Rectal smooth muscle tissue (tissue), 1 donor: ENCODE measurements around the gene APLNR.

ENCODE experiments used
- H3K27ac ChIP-seq: one replicate; pipeline ENCODE4 v1.7.0; 2013; ENCODE audit warnings: low read depth, low read length, inconsistent platforms
- H3K27me3 ChIP-seq: one replicate; pipeline ENCODE4 v1.7.0; 2013; ENCODE audit warnings: low read length; ENCODE audit not compliant: control insufficient read depth, insufficient read depth
- H3K36me3 ChIP-seq: one replicate; pipeline ENCODE4 v1.7.0; 2013; ENCODE audit warnings: low read length; ENCODE audit not compliant: control insufficient read depth, insufficient read depth
- H3K4me1 ChIP-seq: one replicate; pipeline ENCODE4 v1.7.0; 2013; ENCODE audit warnings: low read length; ENCODE audit not compliant: control insufficient read depth, insufficient read depth
- H3K4me3 ChIP-seq: one replicate; pipeline ENCODE4 v1.7.0; 2013; ENCODE audit warnings: low read length
- H3K9ac ChIP-seq: one replicate; pipeline ENCODE4 v1.7.0; 2013; ENCODE audit warnings: low read length

The APLNR gene

DNA sequence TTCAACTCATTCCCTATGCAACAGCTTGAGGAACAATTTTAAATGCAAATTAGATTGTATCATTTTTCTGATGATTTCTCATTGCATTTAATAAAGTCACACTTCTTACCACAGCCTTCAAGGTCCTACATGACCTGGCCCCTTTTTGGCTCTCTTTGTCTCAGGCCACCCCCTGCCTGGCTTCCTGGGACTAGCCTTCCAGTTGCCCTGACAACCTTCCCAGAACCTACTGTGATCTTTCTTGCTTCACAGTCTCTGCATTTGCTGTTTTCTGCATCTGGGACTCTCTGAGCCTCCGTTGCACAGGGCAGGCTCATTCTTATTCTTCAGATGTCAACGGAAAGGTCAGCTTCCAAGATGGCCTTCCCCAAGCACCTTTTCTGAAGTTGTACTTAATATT is 12.9 kb downstream of the APLNR start:
- H3K4me3 ChIP-seq, result no peak overlapping the region

GRCh38 chr11:57223601-57224000 is 13.4 kb downstream of the APLNR start:
- H3K36me3 ChIP-seq, result no peaks in the 10 kb centered on the region
- H3K27ac ChIP-seq, result no peak overlapping the region
- no peak overlapping the region for H3K9ac ChIP-seq
- H3K4me3 ChIP-seq, result no peak overlapping the region
- H3K27me3 ChIP-seq, result no peaks in the 10 kb centered on the region
- no peaks in the 10 kb centered on the region for H3K4me1 ChIP-seq

More for the DNA sequence above, 12.9 kb downstream of the APLNR start:
- no peaks in the 10 kb centered on the region for H3K36me3 ChIP-seq
- H3K27ac ChIP-seq, result no peak overlapping the region
- H3K4me1 ChIP-seq, result no peaks in the 10 kb centered on the region
- no peaks in the 10 kb centered on the region for H3K27me3 ChIP-seq
- H3K9ac ChIP-seq, result no peak overlapping the region

DNA sequence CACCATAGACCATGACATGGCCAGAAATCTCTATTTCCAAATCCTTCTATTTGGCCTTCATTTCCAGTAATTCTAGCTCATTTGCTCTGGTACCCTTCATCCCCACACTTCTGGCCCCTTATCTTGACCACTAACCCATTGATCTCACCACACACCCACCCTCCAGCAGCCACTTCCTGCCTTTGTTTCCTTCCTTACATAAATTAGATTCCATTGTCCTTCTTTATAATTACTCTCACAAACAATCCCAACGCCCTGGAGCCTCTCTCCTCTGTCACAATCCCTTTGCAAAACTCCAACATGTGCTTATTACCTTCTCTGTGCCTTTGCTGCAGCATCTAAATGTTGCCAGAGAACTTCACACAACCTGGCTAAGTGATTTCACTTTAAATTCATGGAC is 14.8 kb downstream of the APLNR start:
- Histone ChIP-seq H3K4me3 (no peak overlapping the region), H3K4me1 (no peaks in the 10 kb centered on the region), H3K27me3 (no peaks in the 10 kb centered on the region), H3K36me3 (no peaks in the 10 kb centered on the region), H3K27ac (no peak overlapping the region), H3K9ac (no peak overlapping the region)

DNA sequence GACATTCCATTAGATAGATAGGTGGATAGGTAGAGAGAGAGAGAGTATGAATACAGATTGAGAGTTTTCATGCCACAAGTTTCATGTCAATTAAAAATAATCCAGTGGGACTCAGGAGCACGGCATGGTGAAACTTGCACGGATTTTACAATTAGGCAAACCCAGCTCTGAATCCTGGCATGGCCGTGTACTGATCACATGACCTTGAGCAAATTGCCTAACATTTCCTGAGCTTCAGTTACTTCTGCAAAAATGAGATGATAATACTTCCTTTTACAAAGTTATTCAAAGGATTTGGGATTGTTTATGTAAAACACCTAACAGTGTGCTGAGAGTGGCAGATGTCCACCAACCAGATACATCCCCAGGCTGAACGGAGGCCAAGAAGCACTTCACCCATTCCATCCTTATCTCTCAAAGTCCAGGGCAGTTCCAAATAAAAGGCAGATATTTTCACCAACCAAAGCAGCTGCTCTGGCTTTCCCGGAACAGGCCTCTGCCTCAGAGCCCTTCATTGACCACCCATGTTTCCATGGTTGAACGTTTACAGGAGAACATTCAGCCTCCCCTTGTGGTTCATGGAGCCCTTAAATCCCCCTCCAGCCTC is 17.9 kb downstream of the APLNR start:
- Histone ChIP-seq H3K36me3 (no peaks in the 10 kb centered on the region), H3K27me3 (no peaks in the 10 kb centered on the region), H3K27ac (no peak overlapping the region), H3K4me1 (no peaks in the 10 kb centered on the region), H3K4me3 (no peak overlapping the region), H3K9ac (no peak overlapping the region)

GRCh38 chr11:57217053-57217452 is 20.0 kb downstream of the APLNR start:
- H3K27me3 ChIP-seq, result no peaks in the 10 kb centered on the region
- H3K36me3 ChIP-seq, result no peaks in the 10 kb centered on the region
- H3K4me1 ChIP-seq, result no peaks in the 10 kb centered on the region
- no peak overlapping the region for H3K27ac ChIP-seq
- H3K4me3 ChIP-seq, result no peak overlapping the region
- H3K9ac ChIP-seq, result no peak overlapping the region

DNA sequence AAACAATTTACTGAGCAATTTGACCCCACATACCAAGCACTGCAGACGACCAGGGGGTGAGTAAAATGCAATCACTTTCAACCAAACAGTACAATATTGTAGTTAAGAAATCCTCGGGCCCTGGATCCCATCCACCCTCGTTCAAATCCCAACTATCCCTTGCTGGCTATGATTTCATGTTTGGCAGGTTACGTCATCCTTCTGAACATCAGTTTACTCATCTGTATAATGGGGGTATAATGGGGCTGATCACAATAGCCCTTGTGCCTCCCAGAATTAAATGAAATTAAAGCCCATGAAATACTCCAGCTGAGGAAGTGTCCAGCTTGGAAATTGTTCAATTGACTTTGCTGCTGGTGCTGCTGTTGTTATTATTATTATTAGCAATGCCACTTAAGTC is 20.6 kb downstream of the APLNR start:
- Histone ChIP-seq H3K4me1 (no peaks in the 10 kb centered on the region), H3K4me3 (no peak overlapping the region), H3K36me3 (no peaks in the 10 kb centered on the region), H3K9ac (no peak overlapping the region), H3K27ac (no peak overlapping the region), H3K27me3 (no peaks in the 10 kb centered on the region)

DNA sequence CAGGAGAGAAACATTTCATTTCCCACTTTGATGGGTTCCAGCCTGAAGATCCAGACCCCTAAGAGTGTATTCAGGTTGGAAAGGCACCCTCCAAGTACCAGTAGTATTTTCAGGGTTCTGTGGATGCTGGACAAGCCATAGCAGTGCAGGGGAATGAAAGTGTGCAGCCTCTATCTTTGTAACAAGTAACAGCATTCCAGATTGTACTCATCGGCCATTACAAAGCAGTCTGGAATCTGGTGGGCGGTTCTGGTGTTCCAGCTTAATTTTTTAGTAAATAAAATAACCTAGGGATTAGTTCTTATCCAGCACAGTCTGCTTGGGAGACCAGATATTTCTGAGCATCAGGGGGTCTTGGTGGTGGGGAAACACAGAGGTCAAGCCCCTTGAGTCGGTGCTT is 22.6 kb downstream of the APLNR start:
- no peak overlapping the region for H3K9ac ChIP-seq
- H3K27me3 ChIP-seq, result no peaks in the 10 kb centered on the region
- H3K4me1 ChIP-seq, result no peaks in the 10 kb centered on the region
- no peak overlapping the region for H3K27ac ChIP-seq
- H3K36me3 ChIP-seq, result no peaks in the 10 kb centered on the region
- no peak overlapping the region for H3K4me3 ChIP-seq

GRCh38 chr11:57214098-57214417 is 23.0 kb downstream of the APLNR start:
- H3K9ac ChIP-seq, result no peak overlapping the region
- H3K4me3 ChIP-seq, result no peak overlapping the region
- no peaks in the 10 kb centered on the region for H3K36me3 ChIP-seq
- no peaks in the 10 kb centered on the region for H3K27me3 ChIP-seq
- no peaks in the 10 kb centered on the region for H3K4me1 ChIP-seq
- H3K27ac ChIP-seq, result no peak overlapping the region

GRCh38 chr11:57213342-57214097 is 23.5 kb downstream of the APLNR start:
- Histone ChIP-seq H3K4me3 (no peak overlapping the region), H3K27ac (no peak overlapping the region), H3K4me1 (no peaks in the 10 kb centered on the region), H3K36me3 (no peaks in the 10 kb centered on the region), H3K27me3 (no peaks in the 10 kb centered on the region), H3K9ac (no peak overlapping the region)

DNA sequence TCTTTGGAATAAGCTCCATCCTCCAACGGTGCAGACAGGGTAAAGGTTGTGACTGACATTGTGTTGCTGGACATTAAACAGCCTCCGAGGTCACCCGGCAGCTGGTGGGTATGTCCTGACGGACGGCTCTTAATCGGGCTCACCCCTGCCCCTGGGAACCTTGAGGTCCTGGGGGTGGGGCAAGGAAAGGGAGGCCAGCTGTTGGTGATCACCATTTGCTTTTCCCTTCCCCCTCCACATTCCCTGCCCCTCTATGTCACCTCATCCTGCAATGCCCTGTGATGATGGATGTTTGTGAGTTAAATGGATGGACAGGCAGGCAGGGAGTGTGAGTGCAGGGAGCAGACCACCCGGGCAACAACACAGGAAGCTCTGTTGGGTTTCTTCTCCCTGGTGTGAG is 26.3 kb downstream of the APLNR start:
- no peaks in the 10 kb centered on the region for H3K4me1 ChIP-seq
- H3K27ac ChIP-seq, result no peak overlapping the region
- no peak overlapping the region for H3K9ac ChIP-seq
- H3K36me3 ChIP-seq, result no peaks in the 10 kb centered on the region
- no peaks in the 10 kb centered on the region for H3K27me3 ChIP-seq
- H3K4me3 ChIP-seq, result no peak overlapping the region

GRCh38 chr11:57207168-57207567 is 29.9 kb downstream of the APLNR start:
- Histone ChIP-seq H3K9ac (no peak overlapping the region), H3K4me3 (no peak overlapping the region), H3K36me3 (no peaks in the 10 kb centered on the region), H3K4me1 (no peaks in the 10 kb centered on the region), H3K27me3 (no peaks in the 10 kb centered on the region), H3K27ac (no peak overlapping the region)

GRCh38 chr11:57205041-57205641 is 31.9 kb downstream of the APLNR start:
- Histone ChIP-seq H3K27ac (no peak overlapping the region), H3K9ac (no peak overlapping the region), H3K36me3 (no peaks in the 10 kb centered on the region), H3K4me3 (no peak overlapping the region), H3K4me1 (no peaks in the 10 kb centered on the region), H3K27me3 (no peaks in the 10 kb centered on the region)
